Upper lobe of right lung (tissue), 1 donor: Measurements from ENCODE around the gene TTN. TPM values are rescaled to one million over a fixed set of nuclear protein-coding genes. Genes with fewer than 3 reads are reported as not detected.

Experiments used
- ATAC-seq: fragments of 200-7000 bp; cut with Tn5 transposase; one replicate; pipeline ENCODE4 v1.9.1; 2020; ENCODE audit warnings: mild to moderate bottlenecking, moderate library complexity
- DNase-seq: peaks from one replicate; pipeline ENCODE4 v3.0.0-alpha.2; 2020
- H3K27ac ChIP-seq: fragments of 200-600 bp; one replicate; pipeline ENCODE4 v1.8.0; 2022
- H3K27me3 ChIP-seq: fragments of 200-600 bp; one replicate; pipeline ENCODE4 v1.8.0; 2022; ENCODE audit warnings: mild to moderate bottlenecking
- H3K36me3 ChIP-seq: fragments of 200-600 bp; one replicate; pipeline ENCODE4 v1.8.0; 2022
- H3K4me1 ChIP-seq: fragments of 200-600 bp; one replicate; pipeline ENCODE4 v1.8.0; 2022
- H3K4me3 ChIP-seq: fragments of 200-600 bp; one replicate; pipeline ENCODE4 v1.8.0; 2022; ENCODE audit warnings: mild to moderate bottlenecking
- H3K9me3 ChIP-seq: fragments of 200-600 bp; one replicate; pipeline ENCODE4 v1.8.0; 2022
- CTCF ChIP-seq: fragments of 200-600 bp; IDR thresholded peaks from one replicate; pipeline ENCODE4 v1.8.0; 2022; ENCODE audit warnings: antibody characterized with exemption
- intact Hi-C: fragments of 100-400 bp; cut with DNase I; formaldehyde crosslinking; loops from one replicate; pipeline ENCODE4 v1.11.0; 2022
- total RNA-seq: library from RNA; stranded (reverse); fragmentation: NEBNext Ultra II Directional; extraction: Animal tissue kit (Norgen Biotek cat#: 25700); gene quantifications from one replicate; pipeline ENCODE4 v1.2.1, GENCODE V29; 2021
- donor health status: DM: no; HTN: yes; CAD: no; lungs with severe emphysema.

The TTN gene
- total RNA-seq, 1 donor from 2014 or later, result 19.6 TPM

DNA sequence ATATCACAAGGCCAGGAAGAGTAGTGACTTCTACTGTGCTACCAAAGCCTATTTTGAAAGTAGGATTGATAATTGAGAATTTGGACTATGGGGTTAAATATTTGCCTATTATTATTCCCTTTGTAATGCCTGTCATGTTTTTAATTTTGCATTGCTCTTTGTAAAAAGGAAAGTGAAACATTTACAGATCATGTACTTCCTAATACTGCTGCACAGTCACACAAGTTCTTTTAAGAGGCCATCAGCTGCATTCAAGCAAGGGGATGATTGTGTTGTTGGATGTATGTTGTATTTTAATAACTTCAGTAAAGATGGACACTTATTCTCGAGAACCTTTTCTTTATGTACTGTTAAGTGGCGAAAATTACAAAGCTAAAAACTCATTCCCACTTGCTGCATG lies 256.9 kb downstream of the TTN start:
- Histone ChIP-seq H3K36me3 (peaks cover 43% of the 10 kb centered on the region), H3K27ac (no peak overlapping the region), H3K27me3 (no peaks in the 10 kb centered on the region), H3K9me3 (no peaks in the 10 kb centered on the region), H3K4me1 (no peaks in the 10 kb centered on the region), H3K4me3 (no peak overlapping the region)
- intact Hi-C loops, result no loop called here
- no peak for TF ChIP-seq CTCF
- DNase-seq (no peak), ATAC-seq (no peak)

DNA sequence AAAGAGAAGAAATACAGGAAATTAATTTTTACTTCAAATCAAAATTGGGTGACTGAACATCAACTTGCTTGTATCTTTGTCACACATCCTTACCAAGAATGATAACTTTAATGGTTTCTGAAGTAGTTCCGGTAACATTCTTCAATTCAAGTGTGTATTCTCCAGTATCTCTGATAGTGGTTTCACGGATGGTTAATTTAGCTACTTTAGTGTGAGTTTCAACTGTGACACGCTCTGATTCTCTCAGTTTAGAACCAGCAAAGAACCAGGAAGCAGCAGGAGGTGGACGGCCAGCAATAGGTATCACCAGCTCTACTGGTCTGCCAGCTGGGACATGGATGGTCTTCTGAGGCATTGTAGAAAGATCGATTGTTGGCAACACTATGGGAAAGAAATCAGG lies 264.7 kb downstream of the TTN start:
- TF ChIP-seq CTCF, result no peak
- ATAC-seq, result no peak
- no peak overlapping the region for H3K4me3 ChIP-seq
- H3K4me1 ChIP-seq, result no peaks in the 10 kb centered on the region
- no peaks in the 10 kb centered on the region for H3K9me3 ChIP-seq
- H3K36me3 ChIP-seq, result peaks cover 84% of the 10 kb centered on the region
- H3K27me3 ChIP-seq, result no peaks in the 10 kb centered on the region
- intact Hi-C loops, result no loop called here
- no peak for DNase-seq
- no peak overlapping the region for H3K27ac ChIP-seq

- peaks cover 88% of the 10 kb centered on the region for H3K36me3 ChIP-seq
- no peaks in the 10 kb centered on the region for H3K27me3 ChIP-seq
- no peak overlapping the region for H3K27ac ChIP-seq
- ATAC-seq, result no peak
- no peak for DNase-seq
- no peaks in the 10 kb centered on the region for H3K9me3 ChIP-seq
- no peak overlapping the region for H3K4me3 ChIP-seq
- intact Hi-C loops, result no loop called here
- no peak for TF ChIP-seq CTCF
- no peaks in the 10 kb centered on the region for H3K4me1 ChIP-seq
These were observed 265.1 kb downstream of the TTN start for GRCh38 chr2:178542161-178542560.

DNA sequence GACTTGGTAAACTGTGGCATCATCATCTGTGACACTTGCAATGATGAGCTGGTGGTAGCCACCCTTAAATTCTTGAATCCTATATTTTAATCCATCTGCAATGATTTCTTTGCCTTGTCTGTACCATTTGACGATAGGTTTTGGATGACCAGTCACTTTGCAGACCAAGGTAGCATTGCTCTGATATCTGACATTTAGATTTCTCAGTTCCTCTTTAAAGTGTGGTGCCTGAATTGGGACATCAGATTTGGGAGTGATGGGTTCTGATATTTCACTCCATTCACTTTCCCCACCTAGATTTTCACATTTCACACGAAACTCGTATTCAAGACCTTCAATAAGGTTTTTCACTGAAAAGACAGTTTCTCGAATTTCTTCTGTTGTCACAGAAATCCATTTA lies 271.2 kb downstream of the TTN start:
- DNase-seq (no peak), ATAC-seq (no peak)
- intact Hi-C loops, result no loop called here
- no peaks in the 10 kb centered on the region for H3K27me3 ChIP-seq
- H3K27ac ChIP-seq, result no peak overlapping the region
- no peaks in the 10 kb centered on the region for H3K9me3 ChIP-seq
- H3K4me3 ChIP-seq, result no peak overlapping the region
- peaks cover 79% of the 10 kb centered on the region for H3K36me3 ChIP-seq
- no peaks in the 10 kb centered on the region for H3K4me1 ChIP-seq
- no peak for TF ChIP-seq CTCF

- intact Hi-C loops, result no loop called here
- TF ChIP-seq CTCF, result no peak
- Histone ChIP-seq H3K4me3 (no peak overlapping the region), H3K36me3 (peaks cover 45% of the 10 kb centered on the region), H3K4me1 (peaks cover 3% of the 10 kb centered on the region), H3K27me3 (no peaks in the 10 kb centered on the region), H3K9me3 (no peaks in the 10 kb centered on the region), H3K27ac (no peak overlapping the region)
- DNase-seq (no peak), ATAC-seq (peak; percentile 18)
These were observed 276.1 kb downstream of the TTN start for GRCh38 chr2:178531168-178531567.

DNA sequence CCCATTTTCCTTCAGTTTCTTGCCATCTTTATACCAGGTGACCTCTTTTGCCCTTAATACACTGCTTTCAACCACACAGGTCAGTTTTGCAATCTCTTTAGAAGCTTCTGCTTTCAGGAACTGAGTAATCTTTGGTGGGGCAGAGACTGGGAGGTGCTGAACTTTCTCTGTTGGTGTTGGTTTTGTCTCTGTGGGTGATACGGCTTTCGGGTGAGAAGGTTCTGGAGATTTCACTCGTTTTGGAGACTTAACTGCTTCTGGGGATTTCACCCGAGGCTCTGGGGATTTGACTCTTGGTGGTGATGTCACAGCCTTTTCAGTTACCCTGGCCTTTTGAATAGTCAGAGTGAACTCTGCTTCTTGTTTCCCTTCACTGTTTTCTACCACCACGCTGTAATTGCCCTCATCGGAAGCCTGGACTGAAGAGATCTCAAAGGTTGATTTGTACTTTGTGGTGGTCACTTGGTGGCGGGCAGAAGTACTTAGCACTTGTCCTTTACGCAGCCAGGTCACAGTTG lies 276.5 kb downstream of the TTN start:
- DNase-seq, result no peak

More for the DNA sequence above, 276.5 kb downstream of the TTN start:
- Histone ChIP-seq H3K4me3 (no peak overlapping the region), H3K9me3 (no peaks in the 10 kb centered on the region), H3K27me3 (no peaks in the 10 kb centered on the region), H3K4me1 (peaks cover 3% of the 10 kb centered on the region), H3K36me3 (peaks cover 45% of the 10 kb centered on the region), H3K27ac (no peak overlapping the region)
- TF ChIP-seq CTCF, result no peak
- intact Hi-C loops, result no loop called here
- peak; percentile 86 for ATAC-seq
